CD4-positive, alpha-beta T cell (primary cell): ENCODE measurements around the gene NFIA. TPM values are rescaled to one million over a fixed set of nuclear protein-coding genes. Genes with fewer than 3 reads are reported as not detected.

Experiments
- ATAC-seq: fragments of 200-7000 bp; cut with Tn5 transposase; one replicate; pipeline ENCODE4 v1.10.0; 2022; ENCODE audit warnings: mild to moderate bottlenecking; ENCODE audit not compliant: poor library complexity
- CTCF ChIA-PET: fragments of 350-600 bp; sonication (Branson Sonifier 250); formaldehyde crosslinking; loops from one replicate; lab custom pipeline; 2021; ENCODE audit warnings: antibody characterized with exemption, inconsistent platforms; lab: Charles Lee
- POLR2A ChIA-PET: fragments of 350-600 bp; sonication (Branson Sonifier 250); formaldehyde crosslinking; loops from one replicate; lab custom pipeline; 2021; ENCODE audit warnings: antibody characterized with exemption, inconsistent platforms; lab: Charles Lee
- DNase-seq, 14 experiments: peaks; one replicate each; pipeline ENCODE4 v3.0.0-alpha.2; 2013 to 2020; ENCODE audit warnings: mixed read lengths in 2 of 14
- H3K27ac ChIP-seq, 2 donors: one replicate each; pipeline versions ENCODE4 v1.5.1 to v1.7.0; 2013; ENCODE audit warnings: low read length in 2 of 2, low read depth in 1 of 2, mild to moderate bottlenecking in 1 of 2
- H3K27me3 ChIP-seq, 2 experiments: 1 replicate in 1 of 2; 2 replicates in 1 of 2; pipeline versions ENCODE4 v1.6.1 to v1.7.0; 2013; ENCODE audit warnings: low read length in 2 of 2, control low read depth in 1 of 2, mild to moderate bottlenecking in 1 of 2, moderate library complexity in 1 of 2; ENCODE audit not compliant: insufficient read depth in 2 of 2, control insufficient read depth in 1 of 2
- H3K36me3 ChIP-seq: one replicate; pipeline ENCODE4 v1.6.1; 2013; ENCODE audit warnings: low read length, control low read depth; ENCODE audit not compliant: insufficient read depth
- H3K4me1 ChIP-seq: one replicate; pipeline ENCODE4 v1.6.1; 2013; ENCODE audit warnings: low read length, control low read depth; ENCODE audit not compliant: insufficient read depth
- H3K4me3 ChIP-seq: one replicate; pipeline ENCODE4 v1.5.1; 2013; ENCODE audit warnings: mild to moderate bottlenecking, low read length, moderate library complexity
- H3K9me3 ChIP-seq, 2 experiments: 1 replicate in 1 of 2; 2 replicates in 1 of 2; pipeline versions ENCODE4 v1.6.1 to v1.7.0; 2013; ENCODE audit warnings: low read length in 2 of 2, mild to moderate bottlenecking in 2 of 2, control low read depth in 1 of 2, moderate library complexity in 1 of 2; ENCODE audit not compliant: control insufficient read depth in 1 of 2, insufficient read depth in 1 of 2
- H3K27ac Mint-ChIP-seq: one replicate; pipeline ENCODE4 v1.8.0; 2020; ENCODE audit warnings: mixed read lengths
- H3K27me3 Mint-ChIP-seq: one replicate; pipeline ENCODE4 v1.8.0; 2021; ENCODE audit warnings: mixed read lengths
- H3K36me3 Mint-ChIP-seq: one replicate; pipeline ENCODE4 v1.8.0; 2021; ENCODE audit warnings: low read depth, mixed read lengths
- H3K4me1 Mint-ChIP-seq: one replicate; pipeline ENCODE4 v1.8.0; 2021; ENCODE audit warnings: low read depth, mixed read lengths
- H3K4me3 Mint-ChIP-seq: one replicate; pipeline ENCODE4 v1.8.0; 2020; ENCODE audit warnings: mild to moderate bottlenecking, mixed read lengths
- H3K9me3 Mint-ChIP-seq: one replicate; pipeline ENCODE4 v1.8.0; 2020; ENCODE audit warnings: mixed read lengths
- CTCF ChIP-seq: fragments of 200-600 bp; IDR thresholded peaks from one replicate; pipeline ENCODE4 v1.8.0; 2022; ENCODE audit warnings: antibody characterized with exemption, mild to moderate bottlenecking
- intact Hi-C, 2 experiments: fragments of 100-400 bp; cut with DNase I in 1 of 2; cut with micrococcal nuclease in 1 of 2; formaldehyde crosslinking; loops; one replicate each; pipeline versions ENCODE4 v1.15.1 to v1.9.0; 2023 to 2025; cut with DNase I, micrococcal nuclease
- total RNA-seq, 174 experiments: library from RNA in 2 of 174; stranded (reverse) in 2 of 174; gene quantifications; one replicate each; pipeline ENCODE4 v1.2.3 and lab custom pipeline; 2021 to 2026

Gene NFIA
- total RNA-seq, 2 experiments from 2014 or later, result 4.8 to 5.9 TPM

DNA sequence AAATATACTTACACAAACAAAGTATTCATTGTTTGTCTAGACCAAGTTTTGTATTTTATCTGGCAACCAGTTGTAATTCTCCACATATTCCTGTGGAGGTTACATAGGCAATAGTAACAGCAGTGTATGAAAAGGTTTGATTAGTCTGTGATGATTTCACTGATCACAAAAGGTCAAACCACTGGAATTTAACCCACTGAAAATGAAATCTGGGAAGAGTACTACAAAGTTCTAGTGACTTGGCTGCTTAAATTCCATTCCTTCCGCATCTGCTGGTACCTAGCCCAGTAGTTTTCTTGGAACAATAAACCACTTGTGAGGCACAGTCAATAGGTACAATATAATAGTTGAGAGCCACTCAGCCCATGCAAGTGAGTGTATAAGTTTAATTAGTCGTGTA is 205.4 kb downstream of the NFIA start:
- ChIA-PET POLR2A (no interaction called here), CTCF (no interaction called here)
- Histone ChIP-seq H3K4me1 (no peaks in the 10 kb centered on the region), H3K4me3 (no peak overlapping the region), H3K9me3 (no peaks in the 10 kb centered on the region), H3K36me3 (no peaks in the 10 kb centered on the region), H3K27me3 (no peaks in the 10 kb centered on the region), H3K27ac (no peak overlapping the region)
- H3K36me3 Mint-ChIP-seq, result no peaks in the 10 kb centered on the region
- intact Hi-C loops, result no loop called here
- no peaks in the 10 kb centered on the region for H3K27me3 Mint-ChIP-seq
- no peaks in the 10 kb centered on the region for H3K9me3 Mint-ChIP-seq
- no peak overlapping the region for H3K27ac Mint-ChIP-seq
- ATAC-seq, result no peak
- no peak for DNase-seq
- TF ChIP-seq CTCF, result no peak
- no peaks in the 10 kb centered on the region for H3K4me1 Mint-ChIP-seq
- no peak overlapping the region for H3K4me3 Mint-ChIP-seq

DNA sequence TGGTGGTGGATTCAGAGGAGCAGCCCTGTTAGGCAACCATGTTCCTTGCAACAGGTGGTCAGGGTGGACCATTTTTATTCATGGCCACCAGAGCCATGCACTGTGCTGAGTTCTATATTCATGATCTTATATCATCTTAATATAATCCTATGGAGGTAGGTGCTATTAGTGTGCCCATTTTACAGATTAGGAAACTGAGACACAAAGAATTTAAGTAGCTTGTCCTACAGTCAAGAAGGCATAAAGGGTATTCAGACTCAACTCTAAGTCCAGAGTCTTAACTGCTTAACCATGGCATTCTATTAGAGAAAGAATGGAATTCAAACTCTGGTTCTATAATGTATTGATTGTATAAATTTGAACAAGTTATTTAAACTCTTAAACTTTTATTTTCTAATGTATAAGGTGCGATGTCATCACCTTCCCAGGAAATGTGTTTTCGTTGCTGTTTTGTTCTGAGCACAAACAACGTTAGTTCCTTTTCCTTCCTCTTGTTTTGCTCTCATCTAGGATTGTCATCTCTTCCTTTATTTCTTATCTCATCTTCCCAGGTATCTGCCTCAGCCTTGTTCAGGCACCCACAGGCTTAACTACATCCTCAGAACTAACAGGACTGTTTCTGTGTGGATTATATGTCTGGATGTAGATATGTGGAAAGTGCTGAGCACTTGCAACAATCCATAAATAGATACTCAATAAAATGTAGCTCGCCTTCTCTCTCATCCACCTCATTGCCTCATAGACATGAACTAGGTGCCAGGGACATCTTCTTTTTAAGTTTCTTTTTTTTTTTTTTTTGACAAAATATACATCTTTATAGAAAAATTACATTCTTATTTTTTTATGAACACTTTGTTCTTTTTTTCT is 207.1 kb downstream of the NFIA start:
- Histone ChIP-seq H3K36me3 (no peaks in the 10 kb centered on the region), H3K9me3 (no peaks in the 10 kb centered on the region), H3K27me3 (no peaks in the 10 kb centered on the region), H3K4me3 (no peak overlapping the region), H3K4me1 (no peaks in the 10 kb centered on the region), H3K27ac (no peak overlapping the region)
- no peak for TF ChIP-seq CTCF
- CTCF ChIA-PET, result no interaction called here
- Mint-ChIP-seq H3K27ac (no peak overlapping the region), H3K4me3 (no peak overlapping the region), H3K27me3 (no peaks in the 10 kb centered on the region), H3K36me3 (no peaks in the 10 kb centered on the region), H3K9me3 (no peaks in the 10 kb centered on the region), H3K4me1 (no peaks in the 10 kb centered on the region)
- no peak for ATAC-seq
- POLR2A ChIA-PET, result no interaction called here
- intact Hi-C loops, result no loop called here
- DNase-seq, result no peak

GRCh38 chr1:61290525-61290924 is 208.2 kb downstream of the NFIA start:
- Histone ChIP-seq H3K4me1 (no peaks in the 10 kb centered on the region), H3K27me3 (no peaks in the 10 kb centered on the region), H3K4me3 (no peak overlapping the region), H3K36me3 (no peaks in the 10 kb centered on the region), H3K9me3 (no peaks in the 10 kb centered on the region), H3K27ac (no peak overlapping the region)
- H3K36me3 Mint-ChIP-seq, result no peaks in the 10 kb centered on the region
- no peak overlapping the region for H3K27ac Mint-ChIP-seq
- H3K9me3 Mint-ChIP-seq, result no peaks in the 10 kb centered on the region
- TF ChIP-seq CTCF, result no peak
- intact Hi-C loops, result no loop called here
- no peak for ATAC-seq
- no peak for DNase-seq
- H3K27me3 Mint-ChIP-seq, result no peaks in the 10 kb centered on the region
- ChIA-PET CTCF (no interaction called here), POLR2A (no interaction called here)
- no peak overlapping the region for H3K4me3 Mint-ChIP-seq
- no peaks in the 10 kb centered on the region for H3K4me1 Mint-ChIP-seq
